ENCODE data around the gene UNC5C.

- TF ChIP-seq CTCF (IDR thresholded peaks at IDR 0.05) (no peak), POLR2A (IDR thresholded peaks at IDR 0.05) (no peak)
Observed at GRCh38 chr4:95445251-95445650, 103.5 kb downstream of the UNC5C start.
